ENCODE results near the gene DHX9. TPM values are rescaled to one million over a fixed set of nuclear protein-coding genes. Genes with fewer than 3 reads are reported as not detected.

The DHX9 gene
- total RNA-seq, 1 experiment from 2014 or later = 336 TPM

- Histone ChIP-seq H3K27ac (ENCODE audit: insufficient read length, low read depth, low read length) (no peak overlapping the region), H2AK5ac (ENCODE audit: insufficient read length, low read length) (no peak overlapping the region), H3K4me2 (ENCODE audit: insufficient read depth, insufficient read length, low read length) (no peak overlapping the region), H3T11ph (ENCODE audit: low read length) (no peak overlapping the region), H2BK15ac (ENCODE audit: low read depth, low read length) (no peak overlapping the region), H2BK5ac (ENCODE audit: insufficient read length, low read length) (no peak overlapping the region), H4K91ac (ENCODE audit: insufficient read length, low read depth, low read length) (no peak overlapping the region), H3K9me3 (ENCODE audit: control insufficient read depth, low read depth, low read length) (no peaks in the 10 kb centered on the region), H4K5ac (ENCODE audit: insufficient read length, low read depth, low read length) (no peak overlapping the region), H2AFZ (ENCODE audit: low read length) (no peak overlapping the region), H3K23me2 (ENCODE audit: insufficient read length, low read depth, low read length, poor library complexity, severe bottlenecking) (no peaks in the 10 kb centered on the region), H3K9ac (ENCODE audit: extremely low read depth, insufficient read length, low read length) (no peak overlapping the region), H3K23ac (ENCODE audit: insufficient read length, low read depth, low read length) (no peak overlapping the region), H4K8ac (replicated peaks; ENCODE audit: insufficient read length, low read depth, low read length) (no peak overlapping the region), H4K20me1 (ENCODE audit: control insufficient read depth, insufficient read depth, insufficient read length) (no peaks in the 10 kb centered on the region), H3K4me1 (ENCODE audit: insufficient read depth, low read length) (no peaks in the 10 kb centered on the region), H3K4ac (ENCODE audit: low read depth, low read length) (no peak overlapping the region), H2BK12ac (ENCODE audit: insufficient read length, low read depth, low read length) (no peak overlapping the region), H3K14ac (ENCODE audit: insufficient read depth, low read length) (no peak overlapping the region), H3K79me2 (ENCODE audit: insufficient read depth, low read length) (no peaks in the 10 kb centered on the region; the same call in 1 of the 2 replicates), H3K27me3 (ENCODE audit: insufficient read depth, low read length) (no peaks in the 10 kb centered on the region), H2BK20ac (ENCODE audit: low read depth, low read length, poor library complexity, severe bottlenecking) (no peak overlapping the region), H3K56ac (ENCODE audit: insufficient read length, low read depth, low read length) (no peak overlapping the region), H2BK120ac (ENCODE audit: low read depth, low read length, poor library complexity, severe bottlenecking) (no peak overlapping the region), H3K79me1 (ENCODE audit: insufficient read depth, low read depth, low read length, poor library complexity, severe bottlenecking) (no peaks in the 10 kb centered on the region), H3K18ac (ENCODE audit: insufficient read length, low read depth, low read length) (no peak overlapping the region)
- Mint-ChIP-seq H3K9me3 (no peaks in the 10 kb centered on the region), H3K27me3 (ENCODE audit: low read depth) (no peaks in the 10 kb centered on the region), H3K4me3 (no peak overlapping the region), H3K4me1 (no peaks in the 10 kb centered on the region), H3K27ac (no peak overlapping the region; a peak in 1 of 7 replicates), H3K36me3 (ENCODE audit: insufficient read depth in 1 of 3, low read depth in 3 of 3) (peaks cover 86 to 100% (median 100%) of the 10 kb centered on the region in 3 experiments)
- TF ChIP-seq CTCF (conservative IDR thresholded peaks at IDR 0.05) = no peak
- DNase-seq = no peak
These were observed 38.2 kb downstream of the DHX9 start for GRCh38 chr1:182877331-182877730.
